Measurements from ENCODE around the gene STEAP3.

DNA sequence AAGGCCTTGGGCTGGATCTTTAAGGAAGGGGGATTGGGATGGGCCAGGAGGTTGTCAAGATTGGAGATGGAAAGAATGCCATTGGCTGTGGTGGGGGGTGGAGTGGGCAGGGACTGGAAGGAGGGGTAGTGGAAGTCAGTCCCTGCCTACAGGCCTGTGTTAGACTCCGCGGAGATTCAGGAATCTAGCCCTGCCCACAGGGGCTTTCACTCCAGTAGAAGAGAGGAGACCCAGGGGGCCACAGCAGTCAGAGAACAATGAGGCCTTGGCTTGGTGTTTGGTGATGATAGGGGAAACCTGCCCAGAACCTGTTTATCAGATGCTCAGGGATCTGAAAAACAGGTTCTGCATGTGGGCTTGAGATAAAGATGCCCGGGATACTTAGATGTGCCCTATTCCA lies 6.1 kb downstream of the STEAP3 start:
- no peak for TF ChIP-seq EP300 (IDR thresholded peaks at IDR 0.05)
- no peak for TF ChIP-seq POLR2AphosphoS5 (IDR thresholded peaks at IDR 0.05)
- TF ChIP-seq, protein P1, sequence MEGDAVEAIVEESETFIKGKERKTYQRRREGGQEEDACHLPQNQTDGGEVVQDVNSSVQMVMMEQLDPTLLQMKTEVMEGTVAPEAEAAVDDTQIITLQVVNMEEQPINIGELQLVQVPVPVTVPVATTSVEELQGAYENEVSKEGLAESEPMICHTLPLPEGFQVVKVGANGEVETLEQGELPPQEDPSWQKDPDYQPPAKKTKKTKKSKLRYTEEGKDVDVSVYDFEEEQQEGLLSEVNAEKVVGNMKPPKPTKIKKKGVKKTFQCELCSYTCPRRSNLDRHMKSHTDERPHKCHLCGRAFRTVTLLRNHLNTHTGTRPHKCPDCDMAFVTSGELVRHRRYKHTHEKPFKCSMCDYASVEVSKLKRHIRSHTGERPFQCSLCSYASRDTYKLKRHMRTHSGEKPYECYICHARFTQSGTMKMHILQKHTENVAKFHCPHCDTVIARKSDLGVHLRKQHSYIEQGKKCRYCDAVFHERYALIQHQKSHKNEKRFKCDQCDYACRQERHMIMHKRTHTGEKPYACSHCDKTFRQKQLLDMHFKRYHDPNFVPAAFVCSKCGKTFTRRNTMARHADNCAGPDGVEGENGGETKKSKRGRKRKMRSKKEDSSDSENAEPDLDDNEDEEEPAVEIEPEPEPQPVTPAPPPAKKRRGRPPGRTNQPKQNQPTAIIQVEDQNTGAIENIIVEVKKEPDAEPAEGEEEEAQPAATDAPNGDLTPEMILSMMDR (IDR thresholded peaks at IDR 0.05), result no peak

All from esophagus muscularis mucosa (tissue), 4 donors.